HG03135 (cell line): ENCODE measurements around the gene ADCY3.

Experiments
- ATAC-seq: cut with Tn5 transposase; IDR thresholded peaks from one replicate; pipeline ENCODE4 v1.9.1; 2021; ENCODE audit warnings: mild to moderate bottlenecking, moderate library complexity; ENCODE audit not compliant: unreplicated experiment

The ADCY3 gene

DNA sequence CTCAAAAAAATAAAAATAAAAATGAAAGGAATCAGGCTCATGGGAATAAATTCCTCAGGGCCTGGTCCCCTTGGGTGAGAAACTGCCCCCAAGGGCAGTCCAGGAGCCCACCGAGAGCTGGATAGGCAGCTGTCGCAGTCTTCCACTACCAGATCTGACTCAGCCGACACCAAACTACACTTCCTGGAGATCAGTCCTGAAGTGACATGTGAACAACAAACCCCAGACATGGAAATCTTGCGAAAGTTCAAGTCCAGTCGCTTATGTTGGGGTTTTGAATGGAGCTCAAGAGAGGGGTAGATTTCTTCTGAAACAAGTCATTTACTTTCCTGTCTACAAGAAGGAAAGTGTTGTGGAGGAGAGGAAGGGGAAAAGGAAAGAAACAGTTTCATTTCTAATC, 12.9 kb downstream of the ADCY3 start:
- ATAC-seq: no peak

GRCh38 chr2:24906466-24906865, 13.6 kb downstream of the ADCY3 start:
- no peak for ATAC-seq

- ATAC-seq: no peak
Observed at GRCh38 chr2:24903161-24904103, 16.6 kb downstream of the ADCY3 start.

- ATAC-seq: no peak
Observed at GRCh38 chr2:24899361-24899910, 20.6 kb downstream of the ADCY3 start.

DNA sequence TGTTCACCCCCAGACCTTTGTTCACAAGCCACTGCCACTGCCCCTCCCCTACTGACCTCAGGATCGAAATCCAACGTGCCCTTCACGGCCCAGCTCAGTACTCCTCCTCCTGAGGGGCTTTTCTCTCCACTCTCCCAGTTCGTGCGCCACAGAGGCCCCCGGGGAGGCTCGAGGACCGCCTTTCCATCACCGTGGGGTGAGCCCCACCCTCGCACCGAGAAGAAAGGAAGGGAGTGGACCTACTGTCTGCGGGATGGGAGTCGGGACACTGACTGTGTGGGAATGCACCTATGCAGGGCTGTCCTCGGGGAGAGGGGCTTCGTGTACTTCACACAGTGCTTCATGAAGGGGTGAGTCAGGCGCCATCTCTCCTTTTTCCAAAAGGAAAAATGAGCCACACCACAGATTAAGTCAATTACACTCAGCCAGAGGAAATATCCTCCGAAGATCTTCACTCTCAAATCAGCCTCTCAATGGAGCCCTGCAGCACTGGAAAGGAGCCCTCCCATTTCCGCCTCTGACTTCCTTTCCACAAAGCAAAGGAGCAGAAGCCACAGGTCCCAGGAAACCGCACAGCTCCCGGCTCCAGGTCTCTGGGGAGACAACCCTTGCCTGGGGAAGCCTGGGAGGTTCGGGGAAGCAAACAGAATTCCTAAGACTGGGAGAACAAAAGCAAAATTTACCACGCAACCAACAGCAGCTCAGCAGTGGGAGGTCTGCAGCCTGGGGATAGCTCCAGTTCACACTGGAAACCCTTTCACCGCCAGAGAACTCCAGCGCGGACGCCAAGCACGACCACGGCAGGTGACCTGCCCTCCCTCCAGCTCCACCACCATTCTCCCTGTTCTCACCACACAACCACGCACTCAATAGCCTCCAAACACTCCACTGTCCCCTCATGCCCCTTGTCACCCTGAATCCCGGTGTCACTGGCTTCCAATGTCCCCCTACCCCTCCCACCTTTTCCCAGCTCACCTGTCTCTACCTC, 21.6 kb downstream of the ADCY3 start:
- ATAC-seq: no peak

DNA sequence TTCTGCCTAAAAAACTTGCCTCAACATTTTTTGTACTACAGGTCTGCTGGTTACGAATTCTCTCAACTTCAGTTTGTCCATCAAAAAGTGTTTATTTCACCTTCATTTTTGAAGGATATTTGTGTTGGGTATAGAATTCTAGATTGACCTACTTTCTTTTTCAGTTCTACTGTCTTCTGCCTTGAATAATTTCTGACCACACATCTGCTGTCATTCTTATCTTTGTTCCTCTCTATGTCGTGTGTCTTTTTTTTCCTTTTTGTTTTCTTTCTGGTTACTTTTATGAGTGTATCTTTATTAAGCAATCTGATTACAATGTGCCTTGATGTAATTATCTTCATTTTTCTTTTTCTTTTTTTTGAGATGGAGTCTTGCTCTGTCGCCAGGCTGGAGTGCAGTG, 25.3 kb downstream of the ADCY3 start:
- ATAC-seq: no peak

DNA sequence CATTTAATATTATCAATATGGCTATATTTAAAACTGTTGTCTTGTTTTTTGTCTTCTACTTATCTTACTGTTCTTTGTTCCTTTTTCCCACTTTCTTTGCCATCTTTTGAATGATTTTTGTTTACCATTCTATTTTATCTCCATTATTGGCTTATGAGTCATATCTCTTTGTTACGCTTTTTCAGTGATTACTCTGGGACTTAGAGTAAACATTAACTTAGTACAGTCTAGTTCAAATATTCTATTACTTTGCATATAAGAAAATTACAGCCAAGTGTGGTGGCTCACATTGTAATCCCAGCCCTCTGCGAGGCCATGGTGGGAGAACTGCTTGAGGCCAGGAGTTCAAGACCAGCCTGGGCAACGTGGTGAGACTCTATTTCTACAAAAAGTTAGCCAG, 26.1 kb downstream of the ADCY3 start:
- no peak for ATAC-seq

DNA sequence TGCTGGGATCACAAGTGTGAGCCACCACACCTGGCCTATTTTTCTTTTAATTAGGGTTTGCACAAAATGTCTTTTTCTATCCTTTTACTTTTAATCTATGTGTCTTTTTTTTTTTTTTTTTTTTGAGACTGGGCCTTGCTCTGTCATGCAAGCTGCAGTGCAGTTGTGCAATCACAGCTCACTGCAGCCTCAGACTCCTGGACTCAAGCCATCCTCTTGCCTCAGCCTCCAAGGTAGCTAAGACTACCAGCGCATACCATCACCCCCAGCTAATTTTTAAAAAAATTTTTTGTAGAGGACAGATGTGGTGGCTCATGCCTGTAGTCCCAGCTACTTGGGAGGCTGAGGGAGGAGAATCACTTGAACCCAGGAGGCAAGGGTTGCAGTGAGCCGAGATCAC, 27.1 kb downstream of the ADCY3 start:
- ATAC-seq: no peak

- no peak for ATAC-seq
Observed at GRCh38 chr2:24891201-24891600, 28.8 kb downstream of the ADCY3 start.

DNA sequence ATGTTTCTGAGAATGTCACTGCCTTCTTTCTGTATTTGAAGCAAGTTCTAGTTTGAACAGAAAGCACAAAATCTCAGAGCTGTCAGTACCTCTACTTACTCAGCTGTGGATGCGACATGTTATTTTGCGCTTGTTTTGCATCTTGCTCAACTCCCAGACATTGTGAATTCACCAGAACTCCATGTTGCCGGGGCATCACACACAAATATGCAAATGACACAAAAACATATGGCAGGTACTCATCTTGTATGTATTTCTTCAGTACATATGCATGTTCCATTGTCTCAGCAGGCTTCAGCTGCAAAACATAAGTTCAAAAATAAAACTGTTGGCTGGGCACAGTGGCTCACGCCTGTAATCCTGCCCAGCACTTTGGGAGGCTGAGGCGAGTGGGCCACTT, 30.8 kb downstream of the ADCY3 start:
- no peak for ATAC-seq

GRCh38 chr2:24888177-24888576, 31.9 kb downstream of the ADCY3 start:
- ATAC-seq: no peak

GRCh38 chr2:24887307-24887874, 32.6 kb downstream of the ADCY3 start:
- no peak for ATAC-seq

GRCh38 chr2:24886691-24887304, 33.2 kb downstream of the ADCY3 start:
- ATAC-seq: no peak

- no peak for ATAC-seq
Observed at GRCh38 chr2:24886126-24886501, 33.9 kb downstream of the ADCY3 start.

DNA sequence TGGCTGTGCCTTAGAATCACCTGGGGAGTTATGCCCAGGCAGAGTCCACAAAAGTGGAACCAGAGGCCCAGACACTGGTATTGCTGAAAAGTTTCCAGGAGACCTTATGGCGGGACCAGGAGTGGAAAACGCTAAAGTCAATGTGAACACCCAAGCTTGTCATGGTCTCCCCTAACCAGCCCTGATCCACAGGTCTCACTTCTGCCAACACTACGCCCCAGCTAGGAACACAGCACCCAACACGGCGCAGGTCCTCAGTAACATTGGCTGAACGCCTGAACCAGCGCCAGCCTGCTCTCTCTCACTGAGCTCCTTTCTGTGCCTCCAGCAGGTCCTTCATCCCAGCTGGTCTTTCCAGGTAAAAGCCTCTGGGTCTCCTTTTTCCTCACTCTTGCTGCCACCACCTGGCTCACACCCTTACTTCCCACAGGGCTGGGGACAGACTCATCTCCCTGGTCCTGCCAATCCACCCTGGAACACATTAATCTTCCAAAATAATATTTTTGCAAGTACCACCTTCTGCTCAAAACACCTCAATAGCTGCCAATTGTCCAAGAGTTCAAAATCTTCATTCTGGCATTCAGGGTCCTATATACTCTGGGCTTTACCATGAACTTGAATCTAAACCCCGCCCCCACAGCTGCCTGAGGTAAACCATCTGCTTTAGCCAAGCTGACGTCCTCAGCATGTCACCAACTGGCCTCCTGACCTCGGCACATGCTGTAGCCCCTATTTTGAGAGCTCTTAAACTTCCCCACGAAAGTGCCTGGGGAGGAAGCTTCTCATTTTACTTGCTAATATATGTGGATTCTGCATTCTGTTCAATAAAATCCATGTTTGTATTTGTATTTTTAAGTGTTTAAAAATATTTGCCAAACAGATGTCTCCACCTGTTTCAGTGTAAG, 34.6 kb downstream of the ADCY3 start:
- ATAC-seq: no peak

GRCh38 chr2:24883946-24884345, 36.1 kb downstream of the ADCY3 start:
- ATAC-seq: no peak

- ATAC-seq: no peak
Observed at GRCh38 chr2:24881623-24882022, 38.4 kb downstream of the ADCY3 start.

- ATAC-seq: no peak
Observed at GRCh38 chr2:24881158-24881557, 38.9 kb downstream of the ADCY3 start.

DNA sequence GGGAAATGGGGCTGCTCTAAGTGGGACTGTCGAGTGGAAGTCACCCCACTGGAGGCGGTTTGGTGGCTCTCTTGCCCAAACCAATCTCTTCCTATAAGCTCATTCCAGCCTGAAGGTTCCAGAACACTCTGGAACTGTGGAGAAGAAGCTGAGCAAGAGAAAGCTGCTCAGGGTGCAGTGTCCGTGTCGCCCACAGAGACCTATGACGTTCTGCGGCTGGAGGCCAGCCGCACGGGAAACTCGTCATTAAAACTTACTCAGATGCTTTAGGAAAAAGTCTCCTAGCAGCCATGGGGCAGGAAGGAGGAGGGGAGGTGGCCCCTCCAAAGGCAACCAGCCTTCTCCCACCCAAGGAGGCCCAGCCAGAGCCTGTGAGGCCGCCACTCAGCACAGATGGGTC, 41.7 kb downstream of the ADCY3 start:
- no peak for ATAC-seq

- no peak for ATAC-seq
Observed at GRCh38 chr2:24877646-24878045, 42.4 kb downstream of the ADCY3 start.
